Adipocyte (in vitro differentiated cells): Measurements from ENCODE around the gene GNB1.
A peak's percentile ranks its signal among the peaks of the same experiment; 100 is the strongest.

ENCODE experiments used
- DNase-seq: peaks from one replicate; pipeline ENCODE4 v3.0.0-alpha.2; 2015; ENCODE audit warnings: low read depth
- H3K27me3 ChIP-seq: replicated peaks from 2 replicates; pipeline ENCODE4 v1.7.0; 2013; ENCODE audit warnings: mild to moderate bottlenecking, low read length, moderate library complexity; ENCODE audit not compliant: control insufficient read depth, insufficient read depth
- H3K36me3 ChIP-seq: 2 replicates; pipeline ENCODE4 v1.7.0; 2013; ENCODE audit warnings: low read length, mild to moderate bottlenecking, moderate library complexity; ENCODE audit not compliant: control insufficient read depth, insufficient read depth, severe bottlenecking
- H3K4me1 ChIP-seq: 2 replicates; pipeline ENCODE4 v1.7.0; 2013; ENCODE audit warnings: mild to moderate bottlenecking, low read length, moderate library complexity; ENCODE audit not compliant: control insufficient read depth, insufficient read depth
- H3K4me3 ChIP-seq: 2 replicates; pipeline ENCODE4 v1.7.0; 2013; ENCODE audit warnings: mild to moderate bottlenecking, low read length, moderate library complexity
- H3K9ac ChIP-seq: 2 replicates; pipeline ENCODE4 v1.7.0; 2013; ENCODE audit warnings: mild to moderate bottlenecking, low read length, moderate library complexity
- H3K9me3 ChIP-seq: 2 replicates; pipeline ENCODE4 v1.7.0; 2013; ENCODE audit warnings: mild to moderate bottlenecking, low read length, moderate library complexity; ENCODE audit not compliant: control insufficient read depth

Gene GNB1

DNA sequence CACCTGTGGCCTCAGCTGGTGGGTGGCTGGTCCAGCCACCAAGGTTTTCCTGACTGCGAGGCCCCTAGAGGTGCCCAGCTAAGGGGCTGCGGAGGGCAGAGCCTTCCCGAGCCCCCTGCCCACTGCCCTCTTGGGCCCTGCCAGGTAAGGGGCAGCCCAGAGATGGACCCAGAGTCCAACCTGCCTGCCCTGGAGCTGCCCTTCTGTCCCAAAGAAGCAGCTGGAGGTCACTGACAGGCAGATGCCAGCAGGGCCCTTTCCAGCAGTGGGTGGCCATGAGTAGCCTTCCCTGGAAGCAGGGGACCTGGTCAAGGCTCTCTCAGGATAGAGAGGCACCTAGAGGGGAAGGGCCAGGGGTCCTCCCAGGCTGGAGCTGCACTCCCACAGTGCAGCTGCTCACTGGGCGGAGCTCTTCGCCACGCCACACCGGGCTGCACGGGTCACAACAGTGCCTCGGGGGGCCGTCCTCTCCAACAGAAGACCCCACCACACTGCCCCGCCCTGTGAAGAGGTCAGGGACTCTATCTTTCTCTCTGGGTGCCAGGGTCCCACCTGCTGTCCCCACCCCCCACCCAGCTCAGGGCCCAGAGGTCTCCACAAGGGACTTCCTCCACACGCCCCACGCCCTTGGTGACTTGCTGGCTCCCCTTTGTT, 10.9 kb upstream of the GNB1 start:
- Histone ChIP-seq H3K4me1 (peaks cover 8% of the 10 kb centered on the region), H3K36me3 (no peaks in the 10 kb centered on the region), H3K4me3 (no peak overlapping the region), H3K9me3 (no peaks in the 10 kb centered on the region), H3K9ac (no peak overlapping the region), H3K27me3 (no peaks in the 10 kb centered on the region)
- no peak for DNase-seq

- DNase-seq: no peak
Measured at GRCh38 chr1:1900883-1901640, 10.2 kb upstream of the GNB1 start.

GRCh38 chr1:1899967-1900327, 9.1 kb upstream of the GNB1 start:
- H3K9me3 ChIP-seq: no peaks in the 10 kb centered on the region

More at GRCh38 chr1:1900883-1901640, 10.2 kb upstream of the GNB1 start:
- no peaks in the 10 kb centered on the region for H3K36me3 ChIP-seq
- no peak overlapping the region for H3K4me3 ChIP-seq
- no peak overlapping the region for H3K9ac ChIP-seq
- H3K9me3 ChIP-seq: no peaks in the 10 kb centered on the region
- H3K4me1 ChIP-seq: peaks cover 2% of the 10 kb centered on the region
- no peaks in the 10 kb centered on the region for H3K27me3 ChIP-seq

GRCh38 chr1:1899266-1899966, 8.5 kb upstream of the GNB1 start:
- H3K4me1 ChIP-seq: peaks cover 7% of the 10 kb centered on the region
- no peak overlapping the region for H3K4me3 ChIP-seq
- H3K9me3 ChIP-seq: no peaks in the 10 kb centered on the region
- H3K36me3 ChIP-seq: no peaks in the 10 kb centered on the region
- no peaks in the 10 kb centered on the region for H3K27me3 ChIP-seq
- no peak overlapping the region for H3K9ac ChIP-seq
- DNase-seq: no peak

More at GRCh38 chr1:1899967-1900327, 9.1 kb upstream of the GNB1 start:
- H3K4me1 ChIP-seq: peaks cover 2% of the 10 kb centered on the region
- H3K4me3 ChIP-seq: no peak overlapping the region
- H3K9ac ChIP-seq: no peak overlapping the region
- H3K27me3 ChIP-seq: no peaks in the 10 kb centered on the region
- H3K36me3 ChIP-seq: no peaks in the 10 kb centered on the region
- no peak for DNase-seq

- H3K4me1 ChIP-seq: peaks cover 16% of the 10 kb centered on the region
- no peak for DNase-seq
- no peaks in the 10 kb centered on the region for H3K27me3 ChIP-seq
- no peaks in the 10 kb centered on the region for H3K9me3 ChIP-seq
- no peak overlapping the region for H3K9ac ChIP-seq
- H3K4me3 ChIP-seq: no peak overlapping the region
- H3K36me3 ChIP-seq: no peaks in the 10 kb centered on the region
Measured at GRCh38 chr1:1898246-1898933, 7.5 kb upstream of the GNB1 start.

GRCh38 chr1:1895456-1896336, 4.8 kb upstream of the GNB1 start:
- Histone ChIP-seq H3K9ac (no peak overlapping the region), H3K4me1 (peaks cover 23% of the 10 kb centered on the region), H3K9me3 (no peaks in the 10 kb centered on the region), H3K4me3 (no peak overlapping the region), H3K27me3 (no peaks in the 10 kb centered on the region), H3K36me3 (no peaks in the 10 kb centered on the region)
- DNase-seq: no peak

GRCh38 chr1:1895060-1895418, 4.2 kb upstream of the GNB1 start:
- DNase-seq: no peak
- peaks cover 23% of the 10 kb centered on the region for H3K4me1 ChIP-seq
- H3K9me3 ChIP-seq: no peaks in the 10 kb centered on the region
- no peaks in the 10 kb centered on the region for H3K27me3 ChIP-seq
- no peaks in the 10 kb centered on the region for H3K36me3 ChIP-seq
- H3K4me3 ChIP-seq: no peak overlapping the region
- no peak overlapping the region for H3K9ac ChIP-seq

- Histone ChIP-seq H3K9me3 (no peaks in the 10 kb centered on the region), H3K4me1 (peaks cover 23% of the 10 kb centered on the region), H3K27me3 (no peaks in the 10 kb centered on the region), H3K4me3 (no peak overlapping the region), H3K9ac (peak overlapping the region; percentile 17), H3K36me3 (no peaks in the 10 kb centered on the region)
- no peak for DNase-seq
Measured at GRCh38 chr1:1894354-1895059, 3.6 kb upstream of the GNB1 start.

DNA sequence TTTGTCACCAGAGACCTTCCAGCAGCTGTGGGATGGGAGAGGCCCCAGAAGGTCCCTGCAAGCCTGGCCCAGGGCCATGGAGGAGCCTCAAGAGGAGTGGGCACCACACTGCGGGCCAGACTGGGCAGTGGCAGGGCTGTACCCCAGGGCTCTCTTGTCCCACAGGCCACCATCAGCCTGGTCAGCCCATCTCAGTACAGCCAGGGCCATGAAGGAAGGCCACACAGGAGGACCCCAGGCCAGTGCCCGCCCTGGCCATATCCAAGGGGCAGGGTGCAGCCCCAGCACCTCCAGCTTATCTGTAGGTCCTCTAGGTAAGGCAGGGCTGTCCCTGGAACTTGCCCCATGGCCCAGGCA, 3.1 kb upstream of the GNB1 start:
- no peak for DNase-seq
- Histone ChIP-seq H3K36me3 (no peaks in the 10 kb centered on the region), H3K9me3 (no peaks in the 10 kb centered on the region), H3K4me1 (peaks cover 25% of the 10 kb centered on the region), H3K4me3 (no peak overlapping the region), H3K9ac (peak overlapping the region; percentile 17), H3K27me3 (no peaks in the 10 kb centered on the region)

GRCh38 chr1:1893291-1893985, 2.6 kb upstream of the GNB1 start:
- no peak overlapping the region for H3K4me3 ChIP-seq
- no peaks in the 10 kb centered on the region for H3K9me3 ChIP-seq
- no peaks in the 10 kb centered on the region for H3K36me3 ChIP-seq
- H3K9ac ChIP-seq: no peak overlapping the region
- peaks cover 30% of the 10 kb centered on the region for H3K4me1 ChIP-seq
- no peaks in the 10 kb centered on the region for H3K27me3 ChIP-seq
- no peak for DNase-seq
